Measurements from ENCODE around the gene MECR. TPM values are rescaled to one million over a fixed set of nuclear protein-coding genes. Genes with fewer than 3 reads are reported as not detected.
"Not testable (repeated sequence)": the region's sequence is repeated elsewhere in the genome, so short reads cannot be mapped to it uniquely, and the experiment has no call there.

Gene MECR
- total and polyA plus RNA-seq, 2 experiments from 2014 or later: 25.7 to 32.3 TPM

DNA sequence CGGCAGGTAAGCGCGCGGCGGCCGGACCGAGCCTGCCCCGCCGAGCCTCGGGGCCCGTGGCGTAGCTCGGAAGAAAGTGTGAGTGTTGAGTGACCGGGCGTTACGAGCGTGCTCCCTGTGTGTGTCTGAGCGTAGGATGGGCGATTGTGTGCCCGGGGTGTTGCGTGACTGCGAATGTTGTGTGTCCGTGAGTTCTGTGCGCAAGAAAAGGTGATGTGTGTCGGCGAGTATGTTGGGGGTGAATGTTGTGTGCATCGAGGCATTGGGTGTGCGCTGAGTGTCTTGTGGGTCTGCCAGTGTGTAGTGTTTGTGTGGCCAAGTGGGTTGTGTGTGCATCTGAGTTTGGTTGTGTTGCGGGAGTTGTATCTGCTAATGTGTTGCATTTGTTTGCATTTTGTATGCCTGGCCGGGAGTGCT lies 6.0 kb upstream of the MECR start (continued):
- TF ChIP-seq ZNF462 (CRISPR knock-in tag; IDR thresholded peaks at IDR 0.05): no peak
- TF ChIP-seq JUNB (IDR thresholded peaks at IDR 0.05; ENCODE audit: unreplicated experiment): no peak
- peak; percentile 72 for TF ChIP-seq EZH2 (IDR thresholded peaks at IDR 0.05; ENCODE audit: low read depth, unreplicated experiment)

DNA sequence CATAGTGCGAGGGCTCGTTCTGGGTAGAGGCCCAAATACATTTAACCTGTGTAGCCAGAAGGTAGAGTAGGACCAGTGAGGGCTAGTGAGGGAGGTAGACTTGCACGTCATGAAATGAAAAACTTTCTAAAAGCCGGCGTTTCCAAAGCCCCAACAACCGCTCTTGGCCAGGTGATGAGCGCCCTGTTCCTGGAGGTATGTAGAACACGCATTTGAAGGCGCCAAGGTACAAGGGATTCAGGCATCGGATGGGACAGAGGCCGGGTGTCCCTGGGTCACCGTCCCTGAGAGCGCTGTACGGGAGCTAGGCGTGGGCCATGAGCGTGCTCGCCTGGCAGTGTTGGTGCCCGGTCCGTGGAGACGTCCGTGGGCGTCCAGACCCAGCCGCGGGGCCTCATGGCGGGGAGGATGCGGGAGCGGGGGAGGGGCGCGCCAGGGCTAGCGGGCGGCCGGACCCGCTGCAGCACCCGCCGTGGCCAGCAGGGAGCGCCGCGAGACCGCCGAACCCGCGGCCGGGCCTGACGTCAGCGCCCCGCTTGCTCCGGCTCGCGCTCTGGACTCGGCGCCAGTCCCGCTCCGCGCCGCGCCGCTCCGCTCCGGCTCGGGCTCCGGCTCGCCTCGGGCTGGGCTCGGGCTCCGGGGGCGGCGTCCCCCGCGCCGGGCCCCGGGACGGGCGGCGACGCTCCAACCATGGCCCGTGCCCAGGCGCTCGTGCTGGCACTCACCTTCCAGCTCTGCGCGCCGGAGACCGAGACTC lies 5.4 kb upstream of the MECR start, which contains the start of gene PTPRU:
TSS of gene PTPRU (plus strand) at position 568 of the 757 bp plus-strand sequence. CDS start at position 691, 123 bp downstream.
- H3K27ac Mint-ChIP-seq: no peak within 1 kb of the TSS
- peaks cover 6% of the 10 kb centered on the region; the same call in 2 of the 3 replicates for H3K9me3 Mint-ChIP-seq
- peak within 1 kb of the TSS; percentile 80 for H3K4me3 Mint-ChIP-seq
- no peak within 1 kb of the TSS for H3K27ac ChIP-seq (ENCODE audit: low read depth)
- 0 out of 2 replicates have a peak, but pooled peaks cover 3% of the 10 kb centered on the region for H3K79me2 ChIP-seq (replicated peaks; ENCODE audit: insufficient read depth)
- DNase-seq (ENCODE audit: low spot score): peak; percentile 83
- no peaks in the 10 kb centered on the region for H4K20me1 ChIP-seq (replicated peaks; ENCODE audit: insufficient read depth)
- peaks cover 49% of the 10 kb centered on the region for H3K27me3 ChIP-seq (ENCODE audit: insufficient read depth)
- H3K36me3 ChIP-seq (ENCODE audit: insufficient read depth): no peaks in the 10 kb centered on the region
- H3K9me2 ChIP-seq (ENCODE audit: insufficient read depth): no peaks in the 10 kb centered on the region
- peak; percentile 73 for ATAC-seq
- H2AFZ ChIP-seq: peak within 1 kb of the TSS; percentile 97
- peaks cover 31% of the 10 kb centered on the region for H3K4me1 Mint-ChIP-seq
- peaks cover 18% of the 10 kb centered on the region for H3F3A ChIP-seq (replicated peaks; ENCODE audit: low read depth)
- H3K27me3 Mint-ChIP-seq (ENCODE audit: insufficient read depth, low read depth, poor library complexity): peaks cover 47% of the 10 kb centered on the region
- TF ChIP-seq CREB1 (CRISPR knock-in tag; IDR thresholded peaks at IDR 0.05; ENCODE audit: low read depth): peak; percentile 88
- TF ChIP-seq ZNF114 (CRISPR knock-in tag; IDR thresholded peaks at IDR 0.05): no peak
- TF ChIP-seq POLR2AphosphoS5 (IDR thresholded peaks at IDR 0.05; ENCODE audit: low read depth): no peak
- TF ChIP-seq, protein P1, sequence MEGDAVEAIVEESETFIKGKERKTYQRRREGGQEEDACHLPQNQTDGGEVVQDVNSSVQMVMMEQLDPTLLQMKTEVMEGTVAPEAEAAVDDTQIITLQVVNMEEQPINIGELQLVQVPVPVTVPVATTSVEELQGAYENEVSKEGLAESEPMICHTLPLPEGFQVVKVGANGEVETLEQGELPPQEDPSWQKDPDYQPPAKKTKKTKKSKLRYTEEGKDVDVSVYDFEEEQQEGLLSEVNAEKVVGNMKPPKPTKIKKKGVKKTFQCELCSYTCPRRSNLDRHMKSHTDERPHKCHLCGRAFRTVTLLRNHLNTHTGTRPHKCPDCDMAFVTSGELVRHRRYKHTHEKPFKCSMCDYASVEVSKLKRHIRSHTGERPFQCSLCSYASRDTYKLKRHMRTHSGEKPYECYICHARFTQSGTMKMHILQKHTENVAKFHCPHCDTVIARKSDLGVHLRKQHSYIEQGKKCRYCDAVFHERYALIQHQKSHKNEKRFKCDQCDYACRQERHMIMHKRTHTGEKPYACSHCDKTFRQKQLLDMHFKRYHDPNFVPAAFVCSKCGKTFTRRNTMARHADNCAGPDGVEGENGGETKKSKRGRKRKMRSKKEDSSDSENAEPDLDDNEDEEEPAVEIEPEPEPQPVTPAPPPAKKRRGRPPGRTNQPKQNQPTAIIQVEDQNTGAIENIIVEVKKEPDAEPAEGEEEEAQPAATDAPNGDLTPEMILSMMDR (conservative IDR thresholded peaks at IDR 0.05; ENCODE audit: low read depth in 2 of 2): peak in 1 of 2 experiments; percentile 84; a peak in 2 of 4 replicates
- H3K4me1 ChIP-seq (ENCODE audit: insufficient read depth): peaks cover 22% of the 10 kb centered on the region
- peak within 1 kb of the TSS; percentile 98 for H3K4me2 ChIP-seq
- peak within 1 kb of the TSS; percentile 88 for H3K4me3 ChIP-seq
- peaks cover 6% of the 10 kb centered on the region; the same call in 1 of the 3 replicates for H3K36me3 Mint-ChIP-seq (ENCODE audit: low read depth)

- not testable (repeated sequence) for ATAC-seq; H2AFZ ChIP-seq; H3K79me2 ChIP-seq (replicated peaks; ENCODE audit: insufficient read depth); H3K27ac Mint-ChIP-seq; H4K20me1 ChIP-seq (replicated peaks; ENCODE audit: insufficient read depth); H3K4me2 ChIP-seq; H3K4me3 Mint-ChIP-seq; DNase-seq (ENCODE audit: low spot score); H3K36me3 Mint-ChIP-seq (ENCODE audit: low read depth); H3K4me3 ChIP-seq; H3K36me3 ChIP-seq (ENCODE audit: insufficient read depth); H3K9me3 Mint-ChIP-seq; H3K9me2 ChIP-seq (ENCODE audit: insufficient read depth); H3K27ac ChIP-seq (ENCODE audit: low read depth)
- Histone ChIP-seq H3K27me3 (ENCODE audit: insufficient read depth) (peaks cover 47% of the 10 kb centered on the region), H3K4me1 (ENCODE audit: insufficient read depth) (peaks cover 21% of the 10 kb centered on the region), H3F3A (replicated peaks; ENCODE audit: low read depth) (peaks cover 18% of the 10 kb centered on the region)
- peaks cover 46% of the 10 kb centered on the region for H3K27me3 Mint-ChIP-seq (ENCODE audit: insufficient read depth, low read depth, poor library complexity)
- H3K4me1 Mint-ChIP-seq: peaks cover 26% of the 10 kb centered on the region
These were observed 4.1 kb upstream of the MECR start for GRCh38 chr1:29234881-29235280.
